ENCODE measurements around the gene DFFB. TPM values are rescaled to one million over a fixed set of nuclear protein-coding genes. Genes with fewer than 3 reads are reported as not detected.
A peak's percentile ranks its signal among the peaks of the same experiment; 100 is the strongest.

DFFB gene
- total and polyA plus RNA-seq, 9 donors = 6.8 to 12.8 (median 8.4) TPM

DNA sequence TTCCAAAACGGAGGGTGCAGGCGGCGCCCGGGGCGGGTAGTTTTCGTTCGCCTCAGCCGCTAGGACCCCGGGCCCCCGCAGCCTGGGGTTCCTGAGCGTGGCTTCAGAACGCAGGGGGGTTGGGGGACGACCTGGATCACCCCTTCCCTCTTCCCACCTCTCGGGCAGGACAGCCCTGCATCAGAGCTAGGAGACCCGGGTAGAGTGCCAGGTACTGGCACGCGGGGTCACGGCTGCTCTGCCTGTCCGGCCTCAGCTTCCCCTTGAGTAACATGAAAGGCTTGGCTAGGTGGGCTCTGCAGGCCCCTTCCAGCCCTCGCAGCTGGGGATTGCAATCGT, 484 bp downstream of the DFFB start:
- H3K9me3 ChIP-seq = no peaks in the 10 kb centered on the region
- H3K4me3 ChIP-seq = peak overlapping the region; percentile 62
- intact Hi-C loops (cut with DNase I) = no loop called here
- peak in 2 of 5 donors; percentile 14 to 38 for DNase-seq
- H3K27me3 ChIP-seq = no peaks in the 10 kb centered on the region
- peaks cover 13% of the 10 kb centered on the region for H3K4me1 ChIP-seq (ENCODE audit: insufficient read depth)
- H3K27ac ChIP-seq = peak overlapping the region; percentile 82 to 83
- 5 to 7% (median 6%) methylated on average over 17 to 21 of the region's 21 CpGs for WGBS, 3 donors
- no peaks in the 10 kb centered on the region for H3K36me3 ChIP-seq
- TF ChIP-seq CTCF (IDR thresholded peaks at IDR 0.05) (no peak), EP300 (IDR thresholded peaks at IDR 0.05) (no peak), POLR2A (IDR thresholded peaks at IDR 0.05) (no peak)

DNA sequence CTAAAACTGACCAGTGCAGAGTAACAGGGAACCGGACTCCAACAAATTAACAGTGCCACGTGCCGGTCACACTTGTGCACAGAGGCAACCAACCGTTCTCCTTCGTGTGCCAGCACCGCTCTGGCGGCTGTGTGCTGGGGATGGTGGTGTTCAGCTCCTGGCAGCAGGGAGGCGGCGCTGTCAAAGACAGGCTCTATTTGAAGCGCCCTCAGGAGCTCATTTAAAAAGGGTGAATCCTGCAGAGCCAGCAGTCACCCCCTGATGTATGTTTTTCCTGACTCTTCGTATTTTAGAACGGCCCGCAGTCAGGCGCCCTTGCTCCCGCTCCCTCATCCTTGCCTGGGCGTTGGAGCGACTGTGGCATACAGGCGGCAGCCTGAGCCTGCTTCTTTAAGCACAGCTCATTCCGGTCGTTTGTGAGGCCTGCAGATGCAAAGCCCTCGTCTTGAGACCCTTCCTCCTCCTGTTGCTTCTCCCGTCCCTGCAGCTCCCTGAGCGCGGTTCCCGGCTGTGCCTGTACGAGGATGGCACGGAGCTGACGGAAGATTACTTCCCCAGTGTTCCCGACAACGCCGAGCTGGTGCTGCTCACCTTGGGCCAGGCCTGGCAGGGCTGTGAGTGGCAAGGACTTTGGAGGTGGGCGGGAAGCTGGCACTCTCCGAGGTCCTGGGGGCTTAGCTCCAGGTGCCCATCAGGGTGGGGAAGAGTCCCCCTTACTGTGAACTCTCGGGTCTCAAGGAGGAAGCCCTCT, 1.1 kb downstream of the DFFB start:
- Histone ChIP-seq H3K36me3 (no peaks in the 10 kb centered on the region), H3K4me1 (ENCODE audit: insufficient read depth) (peaks cover 13% of the 10 kb centered on the region), H3K4me3 (peak overlapping the region; percentile 62), H3K27ac (peak overlapping the region in 1 of 2 donors; percentile 82), H3K27me3 (no peaks in the 10 kb centered on the region), H3K9me3 (no peaks in the 10 kb centered on the region)
- intact Hi-C loops (cut with DNase I) = no loop called here
- peak in 3 of 5 donors; percentile 17 to 41 (median 37) for DNase-seq
- no peak for TF ChIP-seq EP300 (IDR thresholded peaks at IDR 0.05)
- no peak for TF ChIP-seq POLR2A (IDR thresholded peaks at IDR 0.05)
- no peak for TF ChIP-seq CTCF (IDR thresholded peaks at IDR 0.05)
- WGBS, 3 donors = 63 to 66% (median 66%) methylated on average over 34 of the region's 34 CpGs

DNA sequence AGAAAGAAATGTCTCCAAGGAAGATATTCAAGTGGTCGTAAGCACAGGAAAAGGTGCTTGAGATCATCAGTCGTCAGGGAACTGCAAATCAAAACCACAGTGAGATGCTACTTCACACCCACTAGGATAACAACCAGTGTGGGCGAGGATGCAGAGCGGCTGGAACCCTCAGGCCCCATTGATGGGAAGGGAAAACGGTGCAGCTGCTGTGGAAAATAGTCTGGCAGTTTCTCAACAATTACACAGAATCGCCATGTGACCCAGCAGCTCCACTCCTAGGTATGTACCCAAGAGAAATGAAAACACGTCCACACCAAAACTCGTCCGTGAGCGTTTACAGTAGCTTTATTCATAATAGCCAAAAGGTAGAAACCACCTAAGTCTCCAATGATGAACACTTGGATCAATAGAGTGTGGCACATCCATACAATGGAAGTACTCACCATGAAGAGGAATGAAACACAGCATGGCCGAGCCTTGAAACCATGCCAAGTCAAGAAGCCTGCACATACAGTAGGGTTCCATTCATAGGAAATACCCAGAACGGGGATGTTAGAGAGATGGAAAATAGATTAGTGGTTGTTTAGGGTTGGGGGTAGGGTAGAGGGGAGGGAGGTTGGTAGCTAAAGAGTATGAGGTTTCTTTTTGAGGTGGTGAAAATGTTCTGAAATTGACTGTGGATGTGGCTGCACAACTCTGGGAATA, 6.1 kb downstream of the DFFB start:
- H3K4me1 ChIP-seq (ENCODE audit: insufficient read depth) = peaks cover 3% of the 10 kb centered on the region
- no peak overlapping the region for H3K4me3 ChIP-seq
- intact Hi-C loops (cut with DNase I) = no loop called here
- WGBS, 3 donors = 80 to 83% (median 80%) methylated on average over 12 of the region's 12 CpGs
- no peak for TF ChIP-seq CTCF (IDR thresholded peaks at IDR 0.05)
- TF ChIP-seq EP300 (IDR thresholded peaks at IDR 0.05) = no peak
- TF ChIP-seq POLR2A (IDR thresholded peaks at IDR 0.05) = no peak
- H3K9me3 ChIP-seq = no peaks in the 10 kb centered on the region
- no peaks in the 10 kb centered on the region for H3K27me3 ChIP-seq
- H3K36me3 ChIP-seq = no peaks in the 10 kb centered on the region
- peak in 1 of 5 donors; percentile 14 for DNase-seq
- no peak overlapping the region for H3K27ac ChIP-seq

DNA sequence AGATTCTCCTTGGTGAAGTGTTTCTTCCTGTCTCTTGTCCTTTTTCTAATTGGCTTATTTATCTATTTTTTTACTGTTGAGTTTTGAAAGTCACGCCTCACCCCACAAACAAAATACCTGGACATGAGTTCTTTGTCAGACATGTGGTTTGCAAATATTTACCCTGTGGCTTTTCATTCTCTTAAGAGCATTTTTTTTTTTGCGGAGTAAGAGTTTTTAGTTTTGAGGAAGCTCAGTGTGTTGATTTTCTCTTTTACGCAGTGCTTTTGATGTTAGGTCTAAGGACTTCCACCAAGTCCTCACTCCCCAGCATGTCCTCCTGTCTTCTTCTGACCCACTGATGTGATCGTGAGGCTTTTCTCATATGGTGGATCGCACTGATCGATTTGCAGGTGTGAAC, 7.6 kb downstream of the DFFB start:
- intact Hi-C loops (cut with DNase I) = no loop called here
- no peak overlapping the region for H3K27ac ChIP-seq
- no peaks in the 10 kb centered on the region for H3K27me3 ChIP-seq
- DNase-seq = no peak
- WGBS, 3 donors = 89 to 98% (median 90%) methylated on average over 6 of the region's 6 CpGs
- H3K4me1 ChIP-seq (ENCODE audit: insufficient read depth) = no peaks in the 10 kb centered on the region
- TF ChIP-seq CTCF (IDR thresholded peaks at IDR 0.05) (no peak), POLR2A (IDR thresholded peaks at IDR 0.05) (no peak), EP300 (IDR thresholded peaks at IDR 0.05) (no peak)
- H3K4me3 ChIP-seq = no peak overlapping the region
- H3K9me3 ChIP-seq = no peaks in the 10 kb centered on the region
- H3K36me3 ChIP-seq = no peaks in the 10 kb centered on the region
